Naive thymus-derived CD4-positive, alpha-beta T cell (primary cell): ENCODE data around the gene DOCK2. TPM values are rescaled to one million over a fixed set of nuclear protein-coding genes. Genes with fewer than 3 reads are reported as not detected.
"Not testable (repeated sequence)": the region's sequence is repeated elsewhere in the genome, so short reads cannot be mapped to it uniquely, and the experiment has no call there.

ENCODE experiments used
- ATAC-seq: fragments of 150-1000 bp; cut with Tn5 transposase; 2 replicates; pipeline ENCODE4 v1.10.0; 2021; ENCODE audit warnings: mild to moderate bottlenecking, moderate library complexity
- CTCF ChIA-PET: fragments of 350-600 bp; sonication (Branson Sonifier 250); formaldehyde crosslinking; loops from one replicate; lab custom pipeline; 2021; ENCODE audit warnings: antibody characterized with exemption; lab: Charles Lee
- POLR2A ChIA-PET: fragments of 350-600 bp; sonication (Branson Sonifier 250); formaldehyde crosslinking; loops from one replicate; lab custom pipeline; 2021; ENCODE audit warnings: antibody characterized with exemption, inconsistent platforms; lab: Charles Lee
- DNase-seq, 9 donors: peaks; one replicate each; pipeline versions ENCODE4 v3.0.0 to v3.0.0-alpha.2; 2020 to 2022; ENCODE audit warnings: mixed read lengths in 1 of 9
- H3K27ac ChIP-seq: one replicate; pipeline ENCODE4 v1.7.0; 2013; ENCODE audit warnings: mild to moderate bottlenecking, low read depth, low read length, moderate library complexity
- H3K27me3 ChIP-seq, 2 donors: one replicate each; pipeline ENCODE4 v1.7.0; 2013; ENCODE audit warnings: low read length in 2 of 2, mild to moderate bottlenecking in 2 of 2, moderate library complexity in 2 of 2; ENCODE audit not compliant: control insufficient read depth in 2 of 2, insufficient read depth in 2 of 2
- H3K36me3 ChIP-seq, 3 experiments: 1 replicate in 2 of 3; 2 replicates in 1 of 3; pipeline ENCODE4 v1.7.0; 2013; ENCODE audit warnings: low read length in 3 of 3, mild to moderate bottlenecking in 3 of 3, moderate library complexity in 1 of 3; ENCODE audit not compliant: insufficient read depth in 3 of 3, control insufficient read depth in 2 of 3
- H3K4me1 ChIP-seq, 2 donors: one replicate each; pipeline ENCODE4 v1.7.0; 2013; ENCODE audit warnings: low read length in 2 of 2, mild to moderate bottlenecking in 2 of 2, moderate library complexity in 1 of 2; ENCODE audit not compliant: control insufficient read depth in 2 of 2, insufficient read depth in 2 of 2
- H3K4me3 ChIP-seq: 2 replicates; pipeline ENCODE4 v1.7.0; 2013; ENCODE audit warnings: mild to moderate bottlenecking, low read length
- H3K9me3 ChIP-seq, 3 experiments: 1 replicate in 2 of 3; 2 replicates in 1 of 3; pipeline ENCODE4 v1.7.0; 2013; ENCODE audit warnings: low read length in 3 of 3; ENCODE audit not compliant: control insufficient read depth in 2 of 3
- H3K27ac Mint-ChIP-seq, 9 donors: one replicate each; pipeline ENCODE4 v1.8.0; 2020 to 2022; ENCODE audit warnings: mixed read lengths in 9 of 9, mild to moderate bottlenecking in 8 of 9, moderate library complexity in 5 of 9, inconsistent platforms in 2 of 9
- H3K27me3 Mint-ChIP-seq, 5 donors: one replicate each; pipeline ENCODE4 v1.8.0; 2021 to 2022; ENCODE audit warnings: mixed read lengths in 5 of 5, mild to moderate bottlenecking in 1 of 5
- H3K36me3 Mint-ChIP-seq, 5 donors: one replicate each; pipeline ENCODE4 v1.8.0; 2020 to 2022; ENCODE audit warnings: mixed read lengths in 5 of 5, mild to moderate bottlenecking in 3 of 5, inconsistent platforms in 1 of 5
- H3K4me1 Mint-ChIP-seq, 7 donors: one replicate each; pipeline ENCODE4 v1.8.0; 2020 to 2022; ENCODE audit warnings: mixed read lengths in 7 of 7, mild to moderate bottlenecking in 3 of 7, inconsistent platforms in 1 of 7
- H3K4me3 Mint-ChIP-seq, 10 donors: one replicate each; pipeline ENCODE4 v1.8.0; 2020 to 2022; ENCODE audit warnings: mild to moderate bottlenecking in 10 of 10, mixed read lengths in 10 of 10, moderate library complexity in 6 of 10, inconsistent platforms in 2 of 10
- H3K9me3 Mint-ChIP-seq, 11 donors: one replicate each; pipeline ENCODE4 v1.8.0; 2020 to 2022; ENCODE audit warnings: mixed read lengths in 11 of 11, mild to moderate bottlenecking in 4 of 11, inconsistent platforms in 1 of 11, moderate library complexity in 1 of 11
- intact Hi-C, 2 donors: fragments of 100-400 bp; cut with micrococcal nuclease; formaldehyde crosslinking; loops; one replicate each; pipeline ENCODE4 v1.15.1; 2023
- polyA plus RNA-seq, 2 donors: library from polyadenylated mRNA; unstranded; fragments of 300-500 nt; fragmentation: Illumina TruSeq; gene quantifications; one replicate each; pipeline ENCODE4 v1.2.3, GENCODE V29; 2021
- total RNA-seq, 6 experiments: library from RNA in 5 of 6; stranded (reverse) in 5 of 6; gene quantifications; 1 replicate in 5 of 6; 2 replicates in 1 of 6; pipeline ENCODE4 v1.2.3 and lab custom pipeline; 2021 to 2026

Gene DOCK2
- total and polyA plus RNA-seq, 7 experiments from 2014 or later: 63.7 to 345 (median 202) TPM

DNA sequence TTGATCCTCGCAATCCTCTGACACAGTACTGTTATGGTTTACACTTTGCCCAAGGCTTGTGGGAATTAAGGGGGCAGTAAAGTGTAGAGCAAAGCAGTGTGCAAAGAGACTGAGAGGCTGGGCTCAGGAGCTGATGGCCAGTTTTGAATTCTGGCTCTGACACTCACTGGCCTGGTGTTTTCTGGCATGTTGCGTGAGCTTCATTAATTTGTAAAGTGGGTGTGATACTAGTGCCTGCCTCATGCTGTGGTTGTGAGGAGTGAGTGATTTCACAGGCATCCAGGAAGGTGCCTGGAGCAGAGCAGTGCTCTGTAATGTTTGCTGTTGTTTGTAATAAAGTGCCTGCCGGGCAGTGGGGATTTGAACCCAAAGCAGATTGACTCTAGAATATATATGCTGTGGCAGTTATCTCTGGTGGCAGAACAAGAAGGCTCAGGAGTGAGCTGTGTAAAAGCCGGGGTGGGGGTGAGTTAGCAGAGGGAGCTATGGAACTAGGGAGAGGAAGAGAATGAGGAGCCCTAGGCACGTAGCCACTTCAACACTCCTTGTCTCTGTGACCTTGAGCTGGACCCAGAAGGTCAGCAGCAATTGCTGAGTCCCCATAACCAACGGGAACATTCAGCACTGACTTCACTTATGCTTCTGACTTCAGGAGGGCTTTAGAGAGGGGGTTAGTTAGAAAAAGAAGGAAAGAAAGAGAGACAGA, 108.5 kb downstream of the DOCK2 start:
- H3K9me3 Mint-ChIP-seq: peaks cover 0 to 3% (median 0%) of the 10 kb centered on the region in 11 donors
- ChIA-PET CTCF (no interaction called here), POLR2A (no interaction called here)
- peak overlapping the region in 4 of 9 donors; percentile 6 to 83 (median 34) for H3K27ac Mint-ChIP-seq
- Histone ChIP-seq H3K36me3 (peaks cover 8 to 95% (median 28%) of the 10 kb centered on the region in 3 experiments), H3K4me3 (no peak overlapping the region), H3K27ac (no peak overlapping the region), H3K4me1 (no peaks in the 10 kb centered on the region), H3K9me3 (no peaks in the 10 kb centered on the region), H3K27me3 (no peaks in the 10 kb centered on the region)
- no peak for ATAC-seq
- H3K27me3 Mint-ChIP-seq: no peaks in the 10 kb centered on the region
- H3K36me3 Mint-ChIP-seq: peaks cover 33 to 79% (median 60%) of the 10 kb centered on the region in 5 donors
- intact Hi-C loops: no loop called here
- DNase-seq: no peak
- H3K4me3 Mint-ChIP-seq: no peak overlapping the region
- peaks cover 0 to 19% (median 13%) of the 10 kb centered on the region in 7 donors for H3K4me1 Mint-ChIP-seq

- H3K27ac ChIP-seq: no peak overlapping the region
Observed at GRCh38 chr5:169746147-169746694, 109.1 kb downstream of the DOCK2 start.

GRCh38 chr5:169748174-169748573, 111.1 kb downstream of the DOCK2 start:
- no peak for ATAC-seq
- H3K4me1 Mint-ChIP-seq: peaks cover 0 to 22% (median 11%) of the 10 kb centered on the region in 7 donors
- H3K4me1 ChIP-seq: no peaks in the 10 kb centered on the region

More at GRCh38 chr5:169746147-169746694, 109.1 kb downstream of the DOCK2 start:
- no peak for DNase-seq
- Histone ChIP-seq H3K36me3 (peaks cover 9 to 94% (median 35%) of the 10 kb centered on the region in 3 experiments), H3K9me3 (no peaks in the 10 kb centered on the region), H3K4me3 (no peak overlapping the region), H3K27me3 (no peaks in the 10 kb centered on the region), H3K4me1 (no peaks in the 10 kb centered on the region)
- ChIA-PET CTCF (no interaction called here), POLR2A (no interaction called here)
- Mint-ChIP-seq H3K36me3 (peaks cover 34 to 79% (median 63%) of the 10 kb centered on the region in 5 donors), H3K4me1 (peaks cover 0 to 19% (median 13%) of the 10 kb centered on the region in 7 donors), H3K27me3 (no peaks in the 10 kb centered on the region), H3K9me3 (peaks cover 0 to 3% (median 0%) of the 10 kb centered on the region in 11 donors), H3K4me3 (no peak overlapping the region), H3K27ac (peak overlapping the region in 3 of 9 donors; percentile 6 to 55 (median 28))
- ATAC-seq: no peak
- intact Hi-C loops: no loop called here

DNA sequence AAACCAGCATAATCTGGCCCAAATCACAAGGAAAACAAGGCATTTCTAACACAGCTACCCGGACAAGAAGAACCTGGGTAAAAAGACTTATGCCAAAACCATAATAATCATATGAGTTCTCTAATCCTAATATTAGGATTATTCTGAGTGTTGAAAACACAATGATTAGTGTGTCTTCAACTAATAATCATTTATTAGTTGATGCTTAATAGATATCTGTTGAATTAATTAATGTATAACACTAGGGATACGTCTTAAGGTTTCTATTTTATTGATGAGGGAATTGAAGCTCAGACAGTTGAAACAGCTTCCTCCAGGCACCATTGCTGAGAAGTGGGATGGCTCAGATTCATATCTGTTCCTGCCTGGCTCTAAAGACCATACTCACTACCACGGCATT, 112.2 kb downstream of the DOCK2 start:
- ATAC-seq (no peak), DNase-seq (no peak)
- no peaks in the 10 kb centered on the region for H3K9me3 ChIP-seq
- POLR2A ChIA-PET: no interaction called here
- CTCF ChIA-PET: no interaction called here
- intact Hi-C loops: no loop called here
- Mint-ChIP-seq H3K27ac (no peak overlapping the region), H3K4me1 (peaks cover 0 to 24% (median 11%) of the 10 kb centered on the region in 7 donors), H3K4me3 (no peak overlapping the region), H3K27me3 (no peaks in the 10 kb centered on the region), H3K36me3 (peaks cover 32 to 76% (median 70%) of the 10 kb centered on the region in 5 donors), H3K9me3 (peaks cover 0 to 3% (median 0%) of the 10 kb centered on the region in 11 donors)
- peaks cover 12 to 94% (median 38%) of the 10 kb centered on the region in 3 experiments for H3K36me3 ChIP-seq
- no peaks in the 10 kb centered on the region for H3K27me3 ChIP-seq
- no peak overlapping the region for H3K27ac ChIP-seq
- H3K4me1 ChIP-seq: no peaks in the 10 kb centered on the region
- H3K4me3 ChIP-seq: no peak overlapping the region

More at GRCh38 chr5:169748174-169748573, 111.1 kb downstream of the DOCK2 start:
- Mint-ChIP-seq H3K4me3 (no peak overlapping the region), H3K36me3 (peaks cover 35 to 76% (median 63%) of the 10 kb centered on the region in 5 donors), H3K9me3 (peaks cover 0 to 3% (median 0%) of the 10 kb centered on the region in 11 donors), H3K27me3 (no peaks in the 10 kb centered on the region), H3K27ac (no peak overlapping the region)
- intact Hi-C loops: no loop called here
- POLR2A ChIA-PET: no interaction called here
- no peak overlapping the region for H3K27ac ChIP-seq
- peaks cover 12 to 92% (median 35%) of the 10 kb centered on the region in 3 experiments for H3K36me3 ChIP-seq
- H3K4me3 ChIP-seq: no peak overlapping the region
- H3K9me3 ChIP-seq: no peaks in the 10 kb centered on the region
- no peaks in the 10 kb centered on the region for H3K27me3 ChIP-seq
- CTCF ChIA-PET: interaction anchor here (0.6 to 0.7 kb wide), 2 partner anchors 542 to 946 kb away, joined by 3 to 5 read pairs; no protein-coding TSS in a partner anchor
- DNase-seq: no peak

GRCh38 chr5:169751490-169751889, 114.4 kb downstream of the DOCK2 start:
- Mint-ChIP-seq H3K4me3 (no peak overlapping the region), H3K36me3 (peaks cover 29 to 66% (median 53%) of the 10 kb centered on the region in 5 donors), H3K27me3 (no peaks in the 10 kb centered on the region), H3K27ac (no peak overlapping the region), H3K9me3 (peaks cover 0 to 2% (median 0%) of the 10 kb centered on the region in 11 donors), H3K4me1 (peaks cover 0 to 17% (median 0%) of the 10 kb centered on the region in 7 donors)
- H3K4me1 ChIP-seq: no peaks in the 10 kb centered on the region
- ChIA-PET POLR2A (no interaction called here), CTCF (no interaction called here)
- H3K36me3 ChIP-seq: peaks cover 12 to 83% (median 38%) of the 10 kb centered on the region in 3 experiments
- DNase-seq: no peak
- intact Hi-C loops: loop anchor here in 1 of 2 donors (10.0 kb wide), 1 partner anchor 233 kb away; the partner anchor contains the start of gene INSYN2B
- H3K9me3 ChIP-seq: no peaks in the 10 kb centered on the region
- H3K27ac ChIP-seq: no peak overlapping the region
- H3K27me3 ChIP-seq: no peaks in the 10 kb centered on the region
- no peak overlapping the region for H3K4me3 ChIP-seq
- no peak for ATAC-seq

DNA sequence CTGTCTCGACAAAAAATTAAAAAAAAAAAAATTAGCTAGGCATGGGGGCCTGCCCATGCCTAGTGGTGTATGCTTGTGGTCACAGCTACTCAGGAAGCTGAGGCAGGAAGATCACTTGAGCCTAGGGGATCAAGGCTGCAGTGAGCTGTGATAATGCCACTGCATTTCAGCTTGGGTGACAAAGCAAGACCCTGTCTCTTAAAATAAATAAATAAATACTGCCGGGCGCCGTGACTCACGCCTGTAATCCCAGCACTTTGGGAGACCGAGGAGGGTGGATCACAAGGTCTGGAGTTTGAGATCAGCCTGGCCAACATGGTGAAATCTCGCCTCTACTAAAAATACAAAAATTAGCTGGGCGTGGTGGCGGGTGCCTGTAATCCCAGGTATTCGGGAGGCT, 115.5 kb downstream of the DOCK2 start:
- H3K36me3 Mint-ChIP-seq: peaks cover 26 to 66% (median 50%) of the 10 kb centered on the region in 5 donors
- intact Hi-C loops: loop anchor here in 1 of 2 donors (10.0 kb wide), 1 partner anchor 232 kb away; the partner anchor contains the start of gene INSYN2B
- POLR2A ChIA-PET: not testable (repeated sequence)

More for the DNA sequence above, 115.5 kb downstream of the DOCK2 start:
- H3K27ac Mint-ChIP-seq, CTCF ChIA-PET, H3K27me3 ChIP-seq, H3K9me3 ChIP-seq, H3K4me3 Mint-ChIP-seq, H3K27me3 Mint-ChIP-seq, H3K9me3 Mint-ChIP-seq, DNase-seq, H3K27ac ChIP-seq, H3K4me3 ChIP-seq, H3K4me1 ChIP-seq, ATAC-seq: not testable (repeated sequence)
- H3K36me3 ChIP-seq: peaks cover 12 to 73% (median 32%) of the 10 kb centered on the region in 3 experiments
- peaks cover 0 to 17% (median 0%) of the 10 kb centered on the region in 7 donors for H3K4me1 Mint-ChIP-seq
